HUES64 (cell line): ENCODE results near the gene ZFP36L2.

Source experiments
- H3K27ac ChIP-seq: 2 replicates; pipeline ENCODE4 v1.7.0; 2013; ENCODE audit warnings: low read depth, low read length, inconsistent platforms
- H3K27me3 ChIP-seq: 2 replicates; pipeline ENCODE4 v1.6.1; 2013; ENCODE audit warnings: mild to moderate bottlenecking, low read length; ENCODE audit not compliant: insufficient read depth
- H3K36me3 ChIP-seq: 2 replicates; pipeline ENCODE4 v1.6.1; 2013; ENCODE audit warnings: mild to moderate bottlenecking, low read length; ENCODE audit not compliant: insufficient read depth
- H3K4me1 ChIP-seq: 2 replicates; pipeline ENCODE4 v1.6.1; 2013; ENCODE audit warnings: mild to moderate bottlenecking, low read length, moderate library complexity; ENCODE audit not compliant: insufficient read depth
- H3K4me3 ChIP-seq: 2 replicates; pipeline ENCODE4 v1.5.1; 2013; ENCODE audit warnings: mild to moderate bottlenecking, low read length, moderate library complexity
- H3K9ac ChIP-seq: 2 replicates; pipeline ENCODE4 v1.6.1; 2013; ENCODE audit warnings: mild to moderate bottlenecking, low read depth, low read length
- H3K9me3 ChIP-seq: 2 replicates; pipeline ENCODE4 v1.6.1; 2013; ENCODE audit warnings: low read depth, low read length; ENCODE audit not compliant: insufficient read depth
- WGBS: fragments of 150-250, 120-280 bp; methylation state at CpG from one replicate; pipeline ENCODE4 v1.1.7; 2013; ENCODE audit warnings: missing lambda C conversion rate; 5-methylcytosine and 5-hydroxymethylcytosine counted together

Gene ZFP36L2

DNA sequence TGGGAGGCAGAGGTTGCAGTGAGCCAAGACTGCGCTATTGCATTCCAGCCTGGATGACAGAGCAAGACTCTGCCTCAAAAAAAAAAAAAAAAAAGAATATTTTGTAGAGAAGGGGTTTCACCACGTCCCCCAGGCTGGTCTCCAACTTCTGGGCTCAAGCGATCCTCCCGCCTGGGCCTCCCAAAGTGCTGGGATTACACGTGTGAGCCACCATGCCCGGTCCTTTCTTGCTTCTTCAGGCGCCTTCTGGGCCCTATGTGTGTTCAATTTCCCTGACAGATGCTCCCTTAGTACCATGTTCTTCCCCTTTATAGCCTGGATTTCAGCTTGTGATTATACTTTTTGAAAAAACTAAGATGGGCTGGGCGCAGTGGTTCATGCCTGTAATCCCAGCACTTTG lies 9.8 kb downstream of the ZFP36L2 start:
- Histone ChIP-seq H3K36me3 (no peaks in the 10 kb centered on the region), H3K4me1 (peaks cover 52% of the 10 kb centered on the region), H3K9ac (no peak overlapping the region), H3K27me3 (no peaks in the 10 kb centered on the region), H3K9me3 (no peaks in the 10 kb centered on the region), H3K27ac (no peak overlapping the region), H3K4me3 (no peak overlapping the region)
- 87% methylated on average over 8 of the region's 8 CpGs for WGBS

DNA sequence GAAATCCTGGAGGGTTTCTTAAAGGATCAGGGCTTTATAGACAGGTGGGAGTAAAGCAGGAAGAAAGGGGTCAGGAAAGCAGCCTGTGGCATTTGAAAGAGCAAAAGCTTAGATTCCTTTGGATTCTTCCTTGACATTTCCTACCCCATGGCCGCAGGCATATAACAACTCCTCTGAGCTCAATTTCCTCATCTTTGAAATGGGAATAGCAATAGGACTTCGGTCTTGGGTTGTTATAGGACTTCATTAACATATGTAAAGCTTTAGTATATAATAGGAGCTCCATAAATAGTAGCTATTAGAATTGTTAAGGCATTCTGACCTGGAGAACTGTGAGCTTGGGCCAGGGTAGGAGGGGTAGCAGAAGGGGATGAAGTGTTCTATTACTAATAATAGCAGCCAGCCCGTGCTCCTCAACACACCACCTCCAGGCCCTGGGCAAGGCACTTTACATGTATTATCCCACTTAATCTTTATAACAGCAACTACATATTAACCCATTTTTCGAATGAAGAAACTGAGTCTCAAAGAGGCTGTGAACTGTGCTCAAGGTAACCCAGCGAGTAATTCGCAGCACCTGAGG lies 10.6 kb downstream of the ZFP36L2 start:
- peak overlapping the region; percentile 63 for H3K27ac ChIP-seq
- peaks cover 44% of the 10 kb centered on the region for H3K4me1 ChIP-seq
- H3K36me3 ChIP-seq, result no peaks in the 10 kb centered on the region
- WGBS, result 36% methylated on average over 6 of the region's 6 CpGs
- H3K4me3 ChIP-seq, result no peak overlapping the region
- no peaks in the 10 kb centered on the region for H3K27me3 ChIP-seq
- no peak overlapping the region for H3K9ac ChIP-seq
- no peaks in the 10 kb centered on the region for H3K9me3 ChIP-seq

DNA sequence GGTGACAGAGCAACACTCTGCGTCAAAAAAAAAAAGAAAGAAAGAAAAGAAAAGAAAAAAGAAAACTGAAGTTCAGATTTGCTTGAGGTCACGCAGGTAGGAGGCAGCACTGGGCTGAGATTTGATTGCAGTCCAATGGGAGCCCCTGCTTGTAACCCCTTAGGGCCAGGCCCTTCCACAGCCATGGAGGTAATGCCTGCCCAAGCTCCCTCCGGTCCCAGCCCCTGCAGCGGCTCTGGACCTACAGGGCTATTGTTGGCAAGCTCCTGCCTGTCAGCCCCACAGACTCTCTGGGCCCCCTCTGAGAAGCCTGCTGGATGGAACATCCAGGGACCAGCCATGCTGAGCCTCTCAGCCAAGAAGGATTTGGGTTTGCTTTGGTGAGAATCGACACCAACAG lies 12.2 kb downstream of the ZFP36L2 start:
- Histone ChIP-seq H3K9me3 (no peaks in the 10 kb centered on the region), H3K4me1 (peaks cover 30% of the 10 kb centered on the region), H3K4me3 (no peak overlapping the region), H3K27ac (0 out of 2 replicates have a peak overlapping the region, but pooled peaks have one; percentile 28), H3K36me3 (no peaks in the 10 kb centered on the region), H3K27me3 (no peaks in the 10 kb centered on the region), H3K9ac (no peak overlapping the region)
- WGBS, result 78% methylated on average over 5 of the region's 5 CpGs

DNA sequence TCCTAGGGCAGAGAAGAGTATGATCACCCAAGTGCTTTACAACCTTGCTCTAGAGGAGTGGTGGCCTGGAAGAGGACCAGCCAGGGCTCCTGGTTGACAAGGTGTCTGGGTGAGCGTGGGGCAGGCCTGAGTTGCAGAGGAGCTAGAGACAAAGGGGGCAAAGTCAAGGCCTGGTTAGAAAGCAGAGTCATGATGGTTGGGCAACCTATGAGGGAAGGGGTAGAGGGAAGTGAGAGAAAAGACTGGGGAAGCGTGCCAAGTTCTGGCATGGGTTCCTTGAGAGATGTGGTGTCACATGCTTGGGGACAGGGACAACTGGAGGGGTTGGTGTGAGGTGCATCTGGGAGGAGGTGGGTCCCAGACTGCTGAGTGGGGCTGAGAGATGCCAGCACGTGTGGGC lies 13.5 kb downstream of the ZFP36L2 start:
- Histone ChIP-seq H3K27me3 (no peaks in the 10 kb centered on the region), H3K27ac (no peak overlapping the region), H3K36me3 (no peaks in the 10 kb centered on the region), H3K9ac (no peak overlapping the region), H3K4me3 (no peak overlapping the region), H3K4me1 (peaks cover 17% of the 10 kb centered on the region), H3K9me3 (no peaks in the 10 kb centered on the region)
- 83% methylated on average over 3 of the region's 3 CpGs for WGBS

DNA sequence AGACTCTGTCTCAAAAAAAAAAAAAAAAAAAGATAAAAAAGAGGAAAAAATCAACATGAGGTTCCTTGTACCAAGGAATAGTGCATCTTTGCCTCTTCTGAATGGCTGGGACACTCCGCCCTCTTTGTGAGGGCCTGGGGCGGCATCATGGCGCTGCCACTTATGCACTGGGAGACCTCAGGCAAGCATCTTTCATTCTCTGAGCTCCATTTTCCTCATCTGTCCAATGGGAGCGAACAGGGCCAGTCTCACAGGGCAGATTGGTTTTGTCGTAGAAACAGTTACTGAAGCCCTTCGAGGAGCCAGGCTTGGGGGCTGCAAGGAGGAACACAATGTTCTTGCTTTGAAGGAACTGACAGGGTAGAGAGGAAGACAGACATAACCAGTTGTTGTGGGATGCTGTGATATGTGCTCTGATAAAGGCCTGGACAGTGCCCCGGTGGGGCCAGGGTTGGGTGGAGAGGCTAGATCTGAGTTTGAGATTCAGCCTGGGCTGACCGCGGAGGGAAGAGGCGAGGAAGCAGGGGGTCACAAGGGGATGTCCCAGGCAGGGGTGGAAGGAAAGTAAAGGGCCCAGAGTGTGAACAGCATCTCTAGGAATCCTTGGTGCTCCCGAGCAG lies 14.1 kb downstream of the ZFP36L2 start:
- H3K9me3 ChIP-seq, result no peaks in the 10 kb centered on the region
- no peak overlapping the region for H3K27ac ChIP-seq
- H3K9ac ChIP-seq, result no peak overlapping the region
- H3K4me1 ChIP-seq, result peaks cover 17% of the 10 kb centered on the region
- H3K27me3 ChIP-seq, result no peaks in the 10 kb centered on the region
- 94% methylated on average over 11 of the region's 11 CpGs for WGBS
- no peak overlapping the region for H3K4me3 ChIP-seq
- no peaks in the 10 kb centered on the region for H3K36me3 ChIP-seq

DNA sequence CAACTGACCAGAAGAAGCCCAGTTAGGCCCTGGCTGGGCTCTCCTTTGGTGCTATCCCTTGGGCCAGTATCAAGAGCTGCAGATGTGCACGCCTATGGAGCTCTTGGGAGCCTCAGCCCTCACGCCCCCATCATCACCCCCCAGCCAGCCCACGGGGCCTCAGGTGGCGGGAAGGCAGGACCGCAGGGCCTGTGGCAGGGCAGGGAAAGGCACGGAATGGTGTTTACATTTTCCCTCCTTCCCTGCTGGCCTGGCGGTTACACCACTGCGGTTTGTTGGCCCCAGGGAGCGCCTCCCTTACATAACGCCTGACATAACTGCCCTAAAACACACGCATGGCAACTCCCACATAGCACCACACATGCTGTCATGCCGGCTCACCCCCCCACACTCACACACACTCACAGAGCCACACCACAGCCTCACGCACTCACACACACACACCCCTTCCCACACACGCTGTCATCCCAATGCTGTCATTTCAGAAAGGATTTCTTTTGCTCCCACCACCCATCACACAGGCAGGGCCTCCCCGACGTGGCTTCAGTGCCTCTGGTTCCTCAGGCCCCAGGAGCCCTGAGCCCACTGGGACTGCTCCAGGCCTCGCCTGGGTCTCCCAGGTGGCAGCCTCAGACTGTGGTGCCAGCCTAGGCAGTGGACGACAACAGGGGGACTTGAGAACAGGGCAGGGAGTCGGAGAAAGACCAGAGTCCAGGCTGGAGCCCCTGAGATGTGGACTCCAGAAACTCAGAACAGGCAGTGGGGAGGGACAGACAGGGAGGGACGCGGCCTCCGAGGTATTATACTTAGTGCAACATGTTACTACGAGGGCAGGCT lies 15.7 kb downstream of the ZFP36L2 start:
- Histone ChIP-seq H3K27ac (no peak overlapping the region), H3K4me1 (peaks cover 12% of the 10 kb centered on the region), H3K27me3 (no peaks in the 10 kb centered on the region), H3K9me3 (no peaks in the 10 kb centered on the region), H3K36me3 (no peaks in the 10 kb centered on the region), H3K4me3 (no peak overlapping the region), H3K9ac (no peak overlapping the region)
- WGBS, result 81% methylated on average over 23 of the region's 23 CpGs

DNA sequence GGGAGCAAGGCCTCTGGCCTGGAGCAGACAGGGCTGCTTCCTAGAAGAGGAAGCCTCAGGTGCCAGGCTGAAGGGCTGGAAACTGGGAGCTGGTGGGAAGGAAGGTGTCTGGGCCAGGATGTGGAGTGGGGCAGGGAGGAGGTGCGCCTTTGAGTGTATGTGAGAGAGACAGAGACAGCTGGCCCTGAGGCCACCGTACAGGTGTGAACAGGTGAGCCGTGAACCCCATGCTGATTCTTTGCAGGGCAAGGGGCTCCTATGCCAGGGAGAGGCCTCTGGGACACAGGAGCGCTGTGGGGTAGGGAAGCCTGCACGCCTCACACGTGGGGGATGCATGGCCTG lies 16.3 kb downstream of the ZFP36L2 start:
- WGBS, result 88% methylated on average over 6 of the region's 6 CpGs
- Histone ChIP-seq H3K27me3 (no peaks in the 10 kb centered on the region), H3K36me3 (no peaks in the 10 kb centered on the region), H3K4me3 (no peak overlapping the region), H3K9me3 (no peaks in the 10 kb centered on the region), H3K27ac (no peak overlapping the region), H3K9ac (no peak overlapping the region), H3K4me1 (peaks cover 6% of the 10 kb centered on the region)

DNA sequence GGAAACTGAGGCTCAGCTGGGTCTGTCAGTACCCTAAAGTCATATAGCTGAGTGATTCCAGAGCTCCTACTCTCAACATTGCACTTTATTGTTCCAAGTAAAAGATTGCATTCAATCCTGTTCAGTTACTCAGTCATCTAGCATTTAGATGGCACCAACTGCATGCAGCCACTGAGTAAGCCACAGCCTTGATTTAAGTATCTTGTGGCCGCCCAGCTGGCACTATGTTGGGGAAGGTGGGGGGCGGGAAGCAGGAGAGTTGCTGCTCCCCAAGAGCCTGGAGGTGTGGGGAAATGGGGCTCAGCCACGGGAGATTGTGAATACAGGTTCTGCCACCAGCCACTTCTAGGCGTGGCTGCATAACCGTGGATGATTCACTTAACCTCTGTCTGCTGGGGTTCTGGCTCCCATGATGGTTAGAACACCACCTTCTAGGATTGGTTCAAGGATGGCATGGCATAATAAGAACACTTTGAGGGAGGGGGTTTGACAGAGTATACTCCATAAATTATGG lies 17.1 kb downstream of the ZFP36L2 start:
- WGBS, result 94% methylated on average over 5 of the region's 5 CpGs
- Histone ChIP-seq H3K4me3 (no peak overlapping the region), H3K4me1 (peaks cover 4% of the 10 kb centered on the region; the same call in 1 of the 2 replicates), H3K27me3 (no peaks in the 10 kb centered on the region), H3K36me3 (no peaks in the 10 kb centered on the region), H3K9me3 (no peaks in the 10 kb centered on the region), H3K27ac (no peak overlapping the region), H3K9ac (no peak overlapping the region)

DNA sequence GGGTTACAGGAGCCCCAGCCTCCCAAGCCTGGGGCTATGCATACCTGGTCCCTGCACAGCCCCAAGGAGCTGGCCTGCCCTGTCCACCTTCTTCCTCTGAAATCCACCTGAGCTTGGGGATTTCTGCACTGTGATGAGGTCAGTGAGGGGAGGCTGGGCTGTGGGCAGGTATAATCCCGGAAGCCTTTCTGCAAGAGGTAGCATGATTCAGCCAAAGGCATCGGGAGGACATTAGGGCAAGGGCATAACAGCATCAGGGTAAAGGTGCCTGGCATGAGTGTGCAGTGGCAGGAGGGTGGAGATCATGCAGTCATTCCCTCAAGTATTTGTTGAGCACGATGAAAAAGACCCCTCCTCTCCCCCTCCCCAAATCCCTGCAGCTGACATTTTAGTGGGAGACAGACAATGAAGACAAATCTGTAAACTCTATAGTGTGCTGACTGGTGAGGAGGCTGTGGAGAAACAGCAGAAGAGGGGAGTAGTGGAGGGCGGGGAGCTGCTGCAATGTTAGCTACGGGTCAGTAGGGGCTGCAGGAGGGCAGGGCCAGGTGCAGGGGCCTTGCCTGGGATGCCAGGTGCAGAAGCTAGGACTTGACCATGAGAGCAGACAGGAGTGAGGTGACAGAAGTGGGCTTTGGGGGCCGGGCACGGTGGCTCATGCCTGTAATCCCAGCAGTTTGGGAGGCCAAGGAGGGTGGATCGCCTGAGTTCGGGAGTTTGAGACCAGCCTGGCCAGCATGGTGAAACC lies 18.7 kb downstream of the ZFP36L2 start:
- H3K9me3 ChIP-seq, result no peaks in the 10 kb centered on the region
- peaks cover 4% of the 10 kb centered on the region; the same call in 1 of the 2 replicates for H3K4me1 ChIP-seq
- no peaks in the 10 kb centered on the region for H3K27me3 ChIP-seq
- no peak overlapping the region for H3K4me3 ChIP-seq
- no peak overlapping the region for H3K27ac ChIP-seq
- no peaks in the 10 kb centered on the region for H3K36me3 ChIP-seq
- no peak overlapping the region for H3K9ac ChIP-seq
- WGBS, result 76% methylated on average over 9 of the region's 9 CpGs

DNA sequence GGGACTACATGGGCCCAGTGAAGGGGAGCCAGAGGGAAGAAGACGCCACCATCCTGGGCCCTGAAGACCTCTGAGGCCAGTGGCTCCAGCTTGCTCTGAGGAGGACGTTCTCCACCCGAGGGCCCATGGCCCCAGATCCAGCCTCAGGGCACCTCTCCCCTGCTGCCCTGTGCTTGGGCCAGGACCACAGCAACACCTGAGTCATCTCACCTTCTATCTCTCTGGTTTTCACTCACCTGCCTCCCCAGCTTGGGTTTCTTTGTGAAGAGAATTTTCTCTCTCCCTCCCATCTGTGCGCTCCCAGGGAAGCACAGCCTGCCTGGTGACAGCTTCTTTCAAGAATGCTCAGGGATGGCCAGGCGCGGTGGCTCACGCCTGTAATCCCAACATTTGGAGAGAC lies 19.8 kb downstream of the ZFP36L2 start:
- no peaks in the 10 kb centered on the region for H3K27me3 ChIP-seq
- WGBS, result 95% methylated on average over 7 of the region's 7 CpGs
- no peak overlapping the region for H3K9ac ChIP-seq
- H3K4me3 ChIP-seq, result no peak overlapping the region
- no peaks in the 10 kb centered on the region for H3K9me3 ChIP-seq
- H3K4me1 ChIP-seq, result peaks cover 4% of the 10 kb centered on the region; the same call in 1 of the 2 replicates
- no peaks in the 10 kb centered on the region for H3K36me3 ChIP-seq
- no peak overlapping the region for H3K27ac ChIP-seq

DNA sequence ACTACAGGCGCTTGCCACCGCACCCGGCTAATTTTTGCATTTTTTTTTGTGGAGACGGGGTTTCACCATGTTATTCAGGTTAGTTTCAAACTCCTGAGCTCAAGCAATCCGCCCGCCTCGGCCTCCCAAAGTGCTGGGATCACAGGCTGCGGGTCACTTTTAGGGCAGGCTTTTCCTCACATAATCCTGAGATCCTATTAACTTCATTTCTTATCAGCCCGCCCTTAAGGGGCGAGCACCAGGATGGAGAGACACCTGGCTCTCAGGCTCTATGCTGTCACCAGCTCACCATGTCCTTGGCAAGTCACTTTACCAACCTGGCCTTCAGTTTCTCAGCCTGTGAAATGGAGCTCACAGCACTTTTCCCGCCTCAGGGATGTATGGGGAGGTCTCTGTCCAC lies 23.0 kb downstream of the ZFP36L2 start:
- WGBS, result 92% methylated on average over 11 of the region's 11 CpGs
- Histone ChIP-seq H3K27me3 (no peaks in the 10 kb centered on the region), H3K36me3 (no peaks in the 10 kb centered on the region), H3K9ac (no peak overlapping the region), H3K27ac (no peak overlapping the region), H3K4me3 (no peak overlapping the region), H3K9me3 (no peaks in the 10 kb centered on the region), H3K4me1 (peaks cover 4% of the 10 kb centered on the region; the same call in 1 of the 2 replicates)
